ENCODE results near the gene POLR2J.
"Not testable (repeated sequence)": the region's sequence is repeated elsewhere in the genome, so short reads cannot be mapped to it uniquely, and the experiment has no call there.

DNA sequence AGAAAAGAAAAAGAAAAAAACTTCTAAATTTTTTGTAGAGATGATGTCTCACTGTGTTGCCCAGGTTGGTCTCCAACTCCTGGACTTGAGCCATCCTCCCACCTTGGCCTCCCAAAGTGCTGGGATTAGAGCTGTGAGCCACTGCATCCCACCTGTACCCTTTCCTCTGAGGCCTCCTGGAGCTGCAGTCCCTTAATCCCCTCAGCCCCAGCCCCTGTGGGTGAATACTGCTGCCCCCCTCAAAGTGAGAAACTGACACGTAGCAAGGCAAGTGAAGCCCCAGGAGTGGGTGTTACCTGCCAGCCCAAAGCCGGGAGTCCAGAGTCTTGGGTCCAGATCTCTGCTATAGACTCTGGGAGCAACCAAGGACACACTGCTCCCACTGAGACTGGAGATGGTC, 46.1 kb upstream of the POLR2J start:
- TF ChIP-seq CTCF (tag by site-specific recombination; IDR thresholded peaks at IDR 0.05); YY1 (tag by site-specific recombination; IDR thresholded peaks at IDR 0.05); SETDB1 (IDR thresholded peaks at IDR 0.05; ENCODE audit: insufficient read length, low read length); REST (tag by site-specific recombination; IDR thresholded peaks at IDR 0.05); ZBTB8A (tag by site-specific recombination; IDR thresholded peaks at IDR 0.05); ZNF785 (tag by site-specific recombination; IDR thresholded peaks at IDR 0.05); ZNF394 (tag by site-specific recombination; IDR thresholded peaks at IDR 0.05; ENCODE audit: borderline replicate concordance); ZNF26 (tag by site-specific recombination; IDR thresholded peaks at IDR 0.05): not testable (repeated sequence)
- TF ChIP-seq, protein P1, sequence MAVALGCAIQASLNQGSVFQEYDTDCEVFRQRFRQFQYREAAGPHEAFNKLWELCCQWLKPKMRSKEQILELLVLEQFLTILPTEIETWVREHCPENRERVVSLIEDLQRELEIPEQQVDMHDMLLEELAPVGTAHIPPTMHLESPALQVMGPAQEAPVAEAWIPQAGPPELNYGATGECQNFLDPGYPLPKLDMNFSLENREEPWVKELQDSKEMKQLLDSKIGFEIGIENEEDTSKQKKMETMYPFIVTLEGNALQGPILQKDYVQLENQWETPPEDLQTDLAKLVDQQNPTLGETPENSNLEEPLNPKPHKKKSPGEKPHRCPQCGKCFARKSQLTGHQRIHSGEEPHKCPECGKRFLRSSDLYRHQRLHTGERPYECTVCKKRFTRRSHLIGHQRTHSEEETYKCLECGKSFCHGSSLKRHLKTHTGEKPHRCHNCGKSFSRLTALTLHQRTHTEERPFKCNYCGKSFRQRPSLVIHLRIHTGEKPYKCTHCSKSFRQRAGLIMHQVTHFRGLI (tag by site-specific recombination; IDR thresholded peaks at IDR 0.05) = not testable (repeated sequence)

All from HEK293 (cell line).